ENCODE data around the gene CEP135.

DNA sequence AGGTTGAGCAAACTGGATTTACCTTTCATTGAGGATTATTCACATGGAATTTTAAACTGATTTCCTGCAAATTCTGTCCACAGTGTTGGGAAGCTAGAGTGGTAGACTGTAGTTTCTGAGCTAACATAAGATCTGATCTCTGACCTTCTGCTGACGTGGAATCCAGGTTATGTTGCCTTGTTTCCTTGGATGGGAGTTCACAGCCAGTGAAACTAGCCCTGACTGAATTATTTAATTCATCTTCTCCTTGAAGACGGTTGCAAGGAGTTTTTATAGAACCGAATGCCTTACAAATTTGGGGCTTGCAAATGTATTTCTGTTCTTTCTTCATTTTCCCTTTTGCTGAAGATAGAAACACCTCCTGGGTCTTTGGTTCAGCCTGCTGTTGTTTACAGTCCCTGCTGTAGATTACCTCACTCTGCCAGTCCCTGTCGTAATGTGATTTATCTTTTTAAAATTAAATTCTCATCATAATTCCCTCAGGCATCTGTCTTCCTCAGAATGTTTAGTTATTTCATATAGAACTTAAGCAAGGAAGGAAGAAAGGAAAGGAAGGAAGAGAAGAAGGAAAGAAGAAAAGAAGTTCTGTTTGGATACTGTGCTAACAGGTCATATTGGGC lies 113.9 kb downstream of the CEP135 start:
- TF ChIP-seq, protein P1, sequence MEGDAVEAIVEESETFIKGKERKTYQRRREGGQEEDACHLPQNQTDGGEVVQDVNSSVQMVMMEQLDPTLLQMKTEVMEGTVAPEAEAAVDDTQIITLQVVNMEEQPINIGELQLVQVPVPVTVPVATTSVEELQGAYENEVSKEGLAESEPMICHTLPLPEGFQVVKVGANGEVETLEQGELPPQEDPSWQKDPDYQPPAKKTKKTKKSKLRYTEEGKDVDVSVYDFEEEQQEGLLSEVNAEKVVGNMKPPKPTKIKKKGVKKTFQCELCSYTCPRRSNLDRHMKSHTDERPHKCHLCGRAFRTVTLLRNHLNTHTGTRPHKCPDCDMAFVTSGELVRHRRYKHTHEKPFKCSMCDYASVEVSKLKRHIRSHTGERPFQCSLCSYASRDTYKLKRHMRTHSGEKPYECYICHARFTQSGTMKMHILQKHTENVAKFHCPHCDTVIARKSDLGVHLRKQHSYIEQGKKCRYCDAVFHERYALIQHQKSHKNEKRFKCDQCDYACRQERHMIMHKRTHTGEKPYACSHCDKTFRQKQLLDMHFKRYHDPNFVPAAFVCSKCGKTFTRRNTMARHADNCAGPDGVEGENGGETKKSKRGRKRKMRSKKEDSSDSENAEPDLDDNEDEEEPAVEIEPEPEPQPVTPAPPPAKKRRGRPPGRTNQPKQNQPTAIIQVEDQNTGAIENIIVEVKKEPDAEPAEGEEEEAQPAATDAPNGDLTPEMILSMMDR (IDR thresholded peaks at IDR 0.05) = no peak
- TF ChIP-seq POLR2AphosphoS5 (IDR thresholded peaks at IDR 0.05) = no peak
- no peak for TF ChIP-seq POLR2A (IDR thresholded peaks at IDR 0.05)

Measured in sigmoid colon (tissue), 4 donors.